HG02981 (cell line): ENCODE measurements around the gene VPS72.
A peak's percentile ranks its signal among the peaks of the same experiment; 100 is the strongest.

Experiments
- ATAC-seq: cut with Tn5 transposase; IDR thresholded peaks from one replicate; pipeline ENCODE4 v1.9.1; 2021; ENCODE audit warnings: mild to moderate bottlenecking, moderate library complexity; ENCODE audit not compliant: unreplicated experiment

The VPS72 gene

DNA sequence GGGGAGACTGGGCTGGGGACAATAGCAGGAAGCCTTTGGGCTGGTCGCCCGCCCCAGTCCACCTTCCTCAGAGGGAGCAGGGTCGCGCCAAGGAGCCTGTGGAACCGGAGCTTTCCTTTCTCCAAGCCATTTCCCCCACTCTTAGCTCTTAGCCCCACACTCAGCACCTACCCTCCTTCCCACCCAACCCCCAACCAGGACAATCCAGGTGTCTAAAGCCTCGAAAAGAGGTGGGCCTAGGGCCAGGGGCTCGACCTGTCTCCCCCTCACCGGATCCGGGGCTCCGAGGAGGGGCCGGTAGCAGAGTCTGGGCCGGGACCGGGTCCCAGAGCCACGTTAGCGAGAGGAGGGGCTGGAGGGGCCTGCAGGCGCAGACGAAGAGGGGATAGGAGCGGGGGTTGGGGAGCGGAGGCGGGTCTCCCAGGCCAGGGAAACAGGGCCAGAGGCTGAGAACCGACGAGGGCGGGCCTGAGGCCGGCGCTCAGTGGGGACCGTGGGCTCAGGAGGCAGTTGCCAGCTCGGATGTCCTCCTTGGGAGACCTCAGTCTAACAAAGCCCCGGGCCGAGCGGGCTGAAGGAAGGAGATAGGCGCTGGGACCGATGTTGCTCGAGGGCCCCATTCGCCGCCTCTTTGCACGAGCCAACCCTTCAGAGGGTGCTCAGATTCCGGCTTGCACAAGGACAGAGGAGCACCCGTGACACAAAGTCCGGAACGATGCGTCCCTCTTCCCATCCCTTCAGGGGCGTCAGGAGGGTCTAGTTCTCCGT is 44.5 kb downstream of the VPS72 start:
- no peak for ATAC-seq

DNA sequence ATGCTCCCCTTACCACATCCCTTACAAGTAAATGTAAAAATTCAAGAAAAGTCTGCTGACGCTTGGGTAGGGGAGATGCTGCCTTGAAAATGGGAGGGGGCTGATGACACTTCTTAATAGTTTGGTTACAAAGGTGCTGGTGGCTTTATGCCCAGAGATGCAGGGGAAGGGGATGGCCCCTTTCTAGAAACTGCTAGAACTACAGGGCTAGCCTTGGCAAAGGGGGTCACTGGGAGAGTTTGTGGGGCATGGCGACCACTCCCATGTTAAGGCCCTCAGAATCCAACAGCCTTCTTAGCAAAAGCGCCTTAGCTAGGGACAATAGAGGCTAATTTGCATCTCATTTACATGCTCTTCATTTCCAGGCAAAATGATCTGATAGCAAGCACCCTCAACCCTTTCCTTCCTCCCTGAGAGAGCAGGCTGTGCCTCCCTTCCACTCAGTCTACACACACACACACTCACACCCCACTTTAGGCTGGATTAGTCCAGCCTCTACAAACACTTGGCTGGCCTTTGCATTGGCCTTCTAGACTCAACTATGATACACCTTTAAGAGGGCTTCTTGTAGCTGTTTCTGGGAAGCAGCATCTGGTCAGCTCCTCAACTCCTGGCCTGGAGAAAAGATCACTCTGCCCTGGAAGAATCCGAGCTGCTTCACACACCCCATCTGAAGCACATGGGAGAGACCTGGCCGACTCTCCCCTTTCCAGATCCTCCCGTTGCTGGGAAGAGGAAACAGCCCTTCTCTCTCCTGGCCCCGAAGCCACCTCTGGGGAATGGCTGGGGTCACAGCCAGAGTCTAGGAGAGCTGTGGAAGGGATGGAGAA is 45.3 kb downstream of the VPS72 start:
- ATAC-seq, result no peak

- no peak for ATAC-seq
Observed at GRCh38 chr1:151143986-151144385, 46.0 kb downstream of the VPS72 start.

DNA sequence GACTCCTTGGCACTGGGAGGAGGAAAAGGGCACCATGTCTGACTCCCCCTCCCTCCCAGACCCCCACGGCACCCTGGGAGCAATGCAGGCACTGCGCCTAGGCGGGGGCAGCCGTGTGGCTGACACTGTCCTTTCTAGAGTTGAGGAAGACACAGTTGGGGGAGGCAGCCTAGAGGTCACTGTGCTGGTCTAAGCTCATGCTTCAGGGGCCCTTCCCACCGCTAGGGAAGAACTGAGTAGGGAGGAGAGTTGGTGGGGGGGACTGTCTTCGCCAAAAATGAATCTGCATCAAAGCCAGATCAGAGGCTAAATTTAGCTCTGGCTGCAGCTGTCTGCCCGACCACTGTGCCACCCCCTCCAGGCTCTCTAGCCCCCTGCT is 47.0 kb downstream of the VPS72 start:
- ATAC-seq, result no peak

DNA sequence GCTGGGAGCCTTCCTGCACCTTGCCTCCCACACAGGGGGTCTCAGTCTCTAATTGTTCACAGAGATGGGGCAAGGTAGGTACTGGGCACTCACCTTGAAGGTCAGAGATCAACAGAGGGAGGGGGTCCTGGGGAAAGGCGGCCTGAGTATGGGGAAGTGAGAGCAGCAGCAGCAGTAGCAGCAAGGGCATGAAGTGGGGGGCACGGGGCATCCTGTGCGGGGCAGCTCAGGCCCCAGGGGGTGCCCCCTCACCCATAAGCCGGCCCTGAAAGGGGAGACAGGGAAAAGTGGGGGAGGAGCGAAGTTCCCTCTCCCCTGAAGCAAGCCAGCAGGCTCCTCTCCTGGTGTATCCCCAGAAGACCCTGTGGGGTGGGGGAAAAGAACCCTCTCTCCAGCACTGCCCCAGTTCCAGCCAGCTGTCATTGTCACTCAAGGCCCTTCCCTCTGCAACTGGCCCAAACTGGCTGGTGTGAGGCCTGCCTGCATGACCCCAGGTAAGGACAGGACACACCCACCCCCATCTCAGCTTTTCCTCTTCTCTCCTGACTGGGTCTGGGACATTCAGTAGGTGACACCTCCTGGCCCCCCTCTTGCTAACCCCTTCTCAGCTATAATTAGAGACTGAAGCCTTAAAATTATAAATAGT is 47.5 kb downstream of the VPS72 start:
- no peak for ATAC-seq

GRCh38 chr1:151137789-151138188 is 52.2 kb downstream of the VPS72 start:
- ATAC-seq, result no peak

- ATAC-seq, result no peak
Observed at GRCh38 chr1:151135433-151136385, 54.3 kb downstream of the VPS72 start.

DNA sequence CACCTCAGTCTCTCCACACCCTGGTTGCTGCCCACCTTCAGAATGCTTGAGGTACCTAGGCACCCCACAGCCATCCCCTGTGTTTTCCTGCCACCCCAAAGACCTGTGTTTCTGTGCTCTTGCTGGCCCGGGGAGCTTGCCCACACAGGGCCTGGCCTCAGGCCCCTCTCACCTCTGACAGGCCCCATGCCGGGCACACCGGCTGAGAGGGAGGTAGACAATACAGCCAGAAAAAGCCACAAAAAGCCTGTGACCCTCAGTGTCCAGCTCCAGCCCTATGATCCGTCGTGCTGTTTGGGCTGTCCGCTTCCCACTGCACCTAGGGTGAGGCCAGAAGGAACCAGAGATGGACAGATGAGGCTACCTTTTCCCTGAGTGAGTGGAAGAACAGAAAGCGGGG is 55.0 kb downstream of the VPS72 start:
- ATAC-seq, result no peak

- ATAC-seq, result no peak
Observed at GRCh38 chr1:151134396-151134795, 55.6 kb downstream of the VPS72 start.

- no peak for ATAC-seq
Observed at GRCh38 chr1:151133018-151133806, 56.8 kb downstream of the VPS72 start.

DNA sequence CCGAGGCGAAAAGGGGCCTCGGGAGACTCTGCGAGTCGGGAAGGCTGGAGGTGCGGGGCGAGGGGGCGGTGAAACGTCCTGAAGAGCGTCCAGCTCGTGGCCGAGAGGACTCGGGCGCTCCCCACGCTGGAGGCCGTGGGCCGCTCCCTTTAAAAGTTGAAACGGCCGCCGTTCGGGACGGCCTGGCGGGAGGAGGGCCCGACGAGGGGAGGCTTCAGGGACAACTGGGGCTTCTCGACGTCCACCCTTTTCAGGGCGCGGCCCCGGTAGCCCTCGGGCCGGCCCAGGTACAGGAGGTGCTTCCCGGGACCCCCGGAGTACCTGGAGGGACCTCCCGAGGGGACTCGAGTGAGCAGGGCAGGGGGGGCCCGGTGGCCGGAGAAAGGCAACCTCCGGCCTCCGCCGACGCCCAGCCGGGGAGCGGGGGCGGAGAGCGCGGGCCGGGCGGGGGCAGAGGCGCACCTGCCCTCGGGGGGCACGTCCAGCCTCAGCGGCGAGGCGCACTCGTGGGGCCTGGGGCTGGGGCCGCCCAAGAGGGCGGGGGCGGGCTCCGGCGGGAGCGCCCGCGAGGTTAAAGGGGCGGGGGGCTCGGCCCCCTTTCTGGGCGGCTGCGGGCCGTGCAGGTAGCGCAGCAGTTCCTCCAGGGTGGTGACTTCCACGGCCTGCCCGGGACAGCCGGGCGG is 57.5 kb downstream of the VPS72 start:
- ATAC-seq, result no peak

- ATAC-seq, result no peak
Observed at GRCh38 chr1:151131701-151132334, 58.2 kb downstream of the VPS72 start.

- peak; percentile 90 for ATAC-seq
Observed at GRCh38 chr1:151130987-151131586, 58.9 kb downstream of the VPS72 start.

- ATAC-seq, result no peak
Observed at GRCh38 chr1:151128800-151129199, 61.2 kb downstream of the VPS72 start.
